T-helper 17 cell (primary cell): ENCODE measurements around the gene GPRIN3. TPM values are rescaled to one million over a fixed set of nuclear protein-coding genes. Genes with fewer than 3 reads are reported as not detected.

ENCODE experiments used
- ATAC-seq: fragments of 150-1000 bp; cut with Tn5 transposase; 2 replicates; pipeline ENCODE4 v1.10.0; 2021; ENCODE audit warnings: mild to moderate bottlenecking, moderate library complexity
- DNase-seq, 3 donors: peaks; one replicate each; pipeline versions ENCODE4 v3.0.0 to v3.0.0-alpha.2; 2020 to 2021
- H3K9me3 ChIP-seq: one replicate; pipeline ENCODE4 v1.7.0; 2013; ENCODE audit warnings: low read length, mild to moderate bottlenecking; ENCODE audit not compliant: control insufficient read depth, poor library complexity, severe bottlenecking
- H3K27ac Mint-ChIP-seq: one replicate; pipeline ENCODE4 v1.8.0; 2022; ENCODE audit warnings: mild to moderate bottlenecking, moderate library complexity, mixed read lengths
- H3K27me3 Mint-ChIP-seq: one replicate; pipeline ENCODE4 v1.8.0; 2022; ENCODE audit warnings: mixed read lengths
- H3K36me3 Mint-ChIP-seq: one replicate; pipeline ENCODE4 v1.8.0; 2022; ENCODE audit warnings: low read depth, mixed read lengths
- H3K4me1 Mint-ChIP-seq: one replicate; pipeline ENCODE4 v1.8.0; 2022; ENCODE audit warnings: mild to moderate bottlenecking, mixed read lengths
- H3K4me3 Mint-ChIP-seq: one replicate; pipeline ENCODE4 v1.8.0; 2022; ENCODE audit warnings: mild to moderate bottlenecking, moderate library complexity, mixed read lengths
- total RNA-seq, 4 donors: library from RNA in 2 of 4; stranded (reverse) in 2 of 4; gene quantifications; one replicate each; pipeline ENCODE4 v1.2.3 and lab custom pipeline; 2022 to 2026

The GPRIN3 gene
- total RNA-seq, 2 donors from 2014 or later = 88.5 to 89.7 TPM

DNA sequence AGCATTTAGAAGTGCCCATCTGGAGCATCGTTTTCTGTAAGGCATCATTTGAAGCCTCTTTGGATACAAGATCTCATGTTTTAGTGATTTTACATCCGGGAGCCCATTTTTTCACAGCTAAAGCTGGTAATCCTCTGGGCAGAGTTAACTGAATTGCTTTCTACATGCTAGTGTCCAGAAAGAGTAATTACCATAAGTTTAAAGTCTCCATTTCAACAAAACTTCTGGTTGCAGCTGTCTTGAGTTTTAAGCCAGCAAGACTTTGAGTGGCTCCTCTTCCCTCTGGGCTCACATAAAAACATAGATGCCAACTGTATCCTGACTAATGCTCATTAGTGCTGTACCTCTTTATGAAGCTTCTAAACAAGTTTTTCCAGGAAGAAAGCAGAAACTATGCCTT lies 65.4 kb downstream of the GPRIN3 start:
- Mint-ChIP-seq H3K36me3 (no peaks in the 10 kb centered on the region), H3K27me3 (no peaks in the 10 kb centered on the region), H3K4me1 (peaks cover 20% of the 10 kb centered on the region), H3K27ac (peak overlapping the region; percentile 98), H3K4me3 (no peak overlapping the region)
- ATAC-seq = no peak
- DNase-seq = no peak
- H3K9me3 ChIP-seq = no peaks in the 10 kb centered on the region

DNA sequence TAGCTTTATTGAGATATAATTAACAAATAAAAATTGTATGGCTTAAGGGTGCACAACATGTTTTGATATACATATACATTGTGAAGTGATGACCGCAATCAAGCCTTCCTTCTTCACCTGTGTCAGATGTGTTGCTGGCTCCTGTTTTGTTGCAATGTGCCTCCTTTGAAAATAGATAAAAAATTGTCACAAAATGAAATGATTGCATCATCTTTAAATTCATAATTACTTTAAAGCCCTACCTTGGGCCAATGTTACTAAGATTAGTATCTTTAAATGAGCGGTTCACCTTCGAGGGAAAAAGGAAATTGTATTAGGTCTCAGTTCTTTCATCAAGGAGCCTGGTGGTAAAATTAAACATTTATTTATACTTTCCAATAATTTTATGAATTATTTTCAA lies 77.3 kb downstream of the GPRIN3 start:
- H3K4me3 Mint-ChIP-seq = no peak overlapping the region
- no peaks in the 10 kb centered on the region for H3K9me3 ChIP-seq
- peaks cover 6% of the 10 kb centered on the region for H3K27me3 Mint-ChIP-seq
- ATAC-seq (no peak), DNase-seq (no peak)
- H3K36me3 Mint-ChIP-seq = no peaks in the 10 kb centered on the region
- peaks cover 4% of the 10 kb centered on the region for H3K4me1 Mint-ChIP-seq
- no peak overlapping the region for H3K27ac Mint-ChIP-seq

DNA sequence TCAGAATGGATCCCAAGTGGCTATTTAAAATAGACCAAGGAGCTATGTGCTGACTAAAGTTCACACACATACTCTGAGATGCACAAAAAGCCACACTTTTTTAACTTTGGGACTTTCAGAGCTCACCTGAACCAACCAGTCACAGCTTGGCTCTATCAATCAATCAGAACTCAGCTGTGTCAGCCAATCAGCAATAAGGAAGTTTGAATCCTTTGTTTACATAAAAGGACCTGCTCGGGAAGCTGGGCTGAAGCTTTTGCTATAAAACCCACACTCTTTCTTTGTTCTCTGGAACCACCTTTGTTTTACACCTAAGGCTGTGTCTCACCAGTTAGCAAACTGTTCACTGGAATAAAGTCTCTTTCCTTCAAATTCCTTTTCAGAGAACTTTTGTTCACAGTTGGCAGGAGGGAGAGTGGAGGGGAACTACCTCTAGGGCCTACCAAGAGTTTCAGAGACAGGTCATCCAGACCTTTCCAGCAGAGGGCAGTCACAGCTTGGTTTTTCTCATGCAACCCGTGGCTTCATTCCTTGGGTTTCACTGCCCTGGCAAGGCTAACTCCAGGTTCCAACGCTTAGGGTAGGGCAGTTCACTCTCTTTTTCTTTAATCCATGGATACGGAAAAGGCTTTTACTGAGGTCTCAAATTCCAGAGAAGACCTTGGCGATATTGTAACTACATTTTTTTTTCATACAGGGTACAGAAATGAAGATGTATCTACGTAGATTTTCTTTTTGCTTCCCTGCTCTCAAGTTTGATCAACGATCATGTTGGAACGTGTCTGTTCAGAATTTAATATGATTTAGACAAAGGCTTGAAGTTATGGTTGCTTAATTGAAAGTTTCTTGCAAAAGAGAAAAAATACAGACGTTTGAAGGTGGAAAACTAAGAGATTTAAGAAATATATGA lies 80.7 kb downstream of the GPRIN3 start:
- peak overlapping the region; percentile 61 for H3K27ac Mint-ChIP-seq
- DNase-seq (peak; percentile 33 to 69 (median 49)), ATAC-seq (peak; percentile 95)
- H3K4me1 Mint-ChIP-seq = peaks cover 7% of the 10 kb centered on the region
- no peaks in the 10 kb centered on the region for H3K36me3 Mint-ChIP-seq
- H3K9me3 ChIP-seq = no peaks in the 10 kb centered on the region
- peaks cover 27% of the 10 kb centered on the region for H3K27me3 Mint-ChIP-seq
- peak overlapping the region; percentile 36 for H3K4me3 Mint-ChIP-seq

DNA sequence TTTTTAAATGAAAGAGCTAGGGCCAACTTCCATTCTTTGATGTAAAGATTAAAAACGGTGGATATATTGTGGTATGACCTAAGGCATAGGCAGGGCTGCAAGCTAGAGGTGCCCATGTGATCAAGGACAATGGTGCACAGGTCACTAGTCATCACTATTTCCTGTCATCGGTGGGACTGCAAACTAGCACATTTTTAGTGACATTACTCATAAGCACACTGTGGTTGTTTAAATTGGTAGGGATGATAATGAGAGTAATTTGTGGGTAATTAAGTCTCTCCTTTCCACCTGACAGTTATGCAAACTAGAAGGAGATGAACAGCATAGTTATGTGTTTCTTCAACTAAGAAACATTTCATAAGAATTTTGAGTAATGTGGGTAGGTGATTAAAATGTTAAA lies 85.4 kb downstream of the GPRIN3 start:
- H3K27ac Mint-ChIP-seq = no peak overlapping the region
- ATAC-seq = no peak
- no peak overlapping the region for H3K4me3 Mint-ChIP-seq
- H3K9me3 ChIP-seq = no peaks in the 10 kb centered on the region
- peaks cover 7% of the 10 kb centered on the region for H3K4me1 Mint-ChIP-seq
- DNase-seq = no peak
- no peaks in the 10 kb centered on the region for H3K36me3 Mint-ChIP-seq
- peaks cover 34% of the 10 kb centered on the region for H3K27me3 Mint-ChIP-seq

DNA sequence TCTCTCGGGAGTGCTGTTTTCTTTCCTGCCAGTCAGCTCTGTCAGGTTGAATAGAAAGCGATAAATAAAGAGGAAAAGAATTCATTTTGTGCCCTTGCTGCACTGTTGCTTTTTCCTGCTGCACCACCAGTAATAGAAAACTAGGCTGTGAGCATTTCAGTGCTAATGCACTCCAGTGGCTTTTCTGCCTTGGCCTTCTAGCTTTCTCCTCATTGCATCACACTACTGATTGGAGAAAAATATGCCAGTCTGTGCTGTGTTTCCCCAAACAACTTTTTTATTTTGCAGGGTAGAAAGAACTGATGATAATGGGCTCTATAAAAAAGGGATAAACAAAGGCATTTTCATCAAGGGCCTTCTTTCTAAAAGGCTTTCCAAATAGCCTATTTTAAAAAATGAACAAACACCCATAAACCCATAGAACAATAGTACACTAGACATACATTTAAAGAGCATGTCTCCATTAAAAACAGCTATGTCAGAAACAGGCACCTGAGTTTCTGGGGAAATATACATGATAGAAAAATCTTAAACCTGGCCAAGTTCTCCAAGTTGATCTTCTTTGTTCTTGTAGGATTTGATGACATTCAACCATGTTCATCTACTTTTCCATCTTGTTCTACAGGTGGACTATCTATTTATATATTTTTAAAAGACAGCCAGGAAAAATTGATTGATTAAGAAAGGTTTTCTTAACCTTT lies 86.3 kb downstream of the GPRIN3 start:
- no peak for ATAC-seq
- Mint-ChIP-seq H3K27ac (no peak overlapping the region), H3K4me1 (peaks cover 2% of the 10 kb centered on the region), H3K4me3 (no peak overlapping the region), H3K36me3 (no peaks in the 10 kb centered on the region), H3K27me3 (peaks cover 34% of the 10 kb centered on the region)
- H3K9me3 ChIP-seq = no peaks in the 10 kb centered on the region
- DNase-seq = no peak

DNA sequence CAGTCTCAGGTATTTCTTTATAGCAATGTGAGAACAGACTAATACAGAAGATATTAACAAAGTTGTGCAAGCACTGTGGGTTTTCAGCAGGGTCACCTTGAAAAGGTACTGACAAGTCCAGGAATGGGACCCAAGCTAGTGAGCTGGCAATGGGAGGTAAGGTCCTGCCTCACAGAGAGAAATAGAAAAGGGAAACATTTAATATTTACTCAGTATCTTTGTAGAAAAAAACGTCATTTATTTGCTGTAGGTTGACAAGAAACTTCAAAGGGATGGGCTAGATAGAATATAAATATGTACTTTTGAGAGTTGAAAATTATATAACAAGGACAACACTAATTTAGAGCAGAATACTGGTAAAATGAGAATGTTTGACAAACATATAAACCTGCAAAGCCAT lies 89.0 kb downstream of the GPRIN3 start:
- peaks cover 2% of the 10 kb centered on the region for H3K36me3 Mint-ChIP-seq
- no peak overlapping the region for H3K27ac Mint-ChIP-seq
- peaks cover 25% of the 10 kb centered on the region for H3K27me3 Mint-ChIP-seq
- H3K4me1 Mint-ChIP-seq = peaks cover 2% of the 10 kb centered on the region
- ATAC-seq = no peak
- H3K9me3 ChIP-seq = no peaks in the 10 kb centered on the region
- no peak for DNase-seq
- no peak overlapping the region for H3K4me3 Mint-ChIP-seq

DNA sequence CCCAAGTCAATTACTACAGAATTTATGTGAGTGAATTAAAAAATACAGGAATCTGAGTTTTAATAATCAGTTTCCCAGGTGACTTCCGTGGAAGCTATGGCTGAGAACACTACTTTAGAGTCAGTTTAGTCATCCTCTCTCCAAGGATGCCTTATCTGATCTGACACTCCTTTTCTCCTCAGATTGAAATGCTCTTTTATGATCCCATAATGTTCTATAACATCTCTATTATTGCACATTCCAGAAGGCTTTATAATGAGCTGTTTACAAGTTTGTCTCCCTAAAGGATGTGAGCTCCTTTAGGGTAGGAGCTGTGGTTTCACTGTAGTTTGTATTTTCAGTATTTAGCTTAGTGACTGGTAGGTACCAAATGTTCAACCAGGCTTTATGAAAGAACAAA lies 90.0 kb downstream of the GPRIN3 start:
- no peak for DNase-seq
- no peaks in the 10 kb centered on the region for H3K9me3 ChIP-seq
- Mint-ChIP-seq H3K27me3 (peaks cover 27% of the 10 kb centered on the region), H3K27ac (no peak overlapping the region), H3K4me3 (no peak overlapping the region), H3K4me1 (peaks cover under 1% of the 10 kb centered on the region), H3K36me3 (peaks cover 2% of the 10 kb centered on the region)
- no peak for ATAC-seq

DNA sequence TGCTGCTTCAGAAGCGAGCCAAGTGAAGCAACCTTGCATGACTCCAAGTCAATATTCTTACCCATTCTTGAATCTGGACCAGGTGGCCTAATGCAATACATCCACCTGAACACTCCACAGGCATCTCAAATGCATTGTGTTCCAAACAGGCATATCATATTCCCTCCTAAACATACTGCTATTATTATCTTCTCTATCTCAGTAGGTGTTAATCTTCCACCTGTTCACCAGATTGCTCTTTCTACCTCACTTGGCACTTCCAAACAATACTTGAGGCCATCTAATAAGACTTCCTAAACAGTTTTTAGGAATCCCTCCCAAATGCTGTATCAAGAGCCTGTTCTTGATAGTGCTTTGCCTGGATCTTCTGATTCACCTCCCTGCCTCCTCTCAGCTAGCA lies 90.7 kb downstream of the GPRIN3 start:
- H3K27me3 Mint-ChIP-seq = peaks cover 20% of the 10 kb centered on the region
- no peak for ATAC-seq
- DNase-seq = no peak
- no peak overlapping the region for H3K27ac Mint-ChIP-seq
- H3K36me3 Mint-ChIP-seq = peaks cover 2% of the 10 kb centered on the region
- H3K4me3 Mint-ChIP-seq = no peak overlapping the region
- no peaks in the 10 kb centered on the region for H3K4me1 Mint-ChIP-seq
- no peaks in the 10 kb centered on the region for H3K9me3 ChIP-seq

DNA sequence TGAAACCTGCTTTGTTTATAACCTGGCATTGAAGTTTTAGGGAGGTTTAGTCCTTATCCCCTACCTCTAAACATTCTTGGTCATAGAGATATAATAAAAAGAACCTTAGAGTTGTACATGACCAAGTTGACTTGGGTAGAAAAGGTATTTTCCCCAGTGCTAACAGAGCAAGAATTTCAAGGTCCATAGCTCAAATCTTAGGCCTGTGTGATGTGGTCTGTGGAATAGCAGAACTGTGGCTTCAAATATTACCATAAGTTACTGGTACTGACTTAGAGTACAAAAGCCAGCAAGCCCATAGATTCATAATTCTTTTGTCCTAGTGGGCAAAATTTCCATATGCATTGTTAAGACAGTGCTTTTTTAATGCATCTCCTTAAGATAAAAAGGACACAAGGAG lies 91.2 kb downstream of the GPRIN3 start:
- ATAC-seq (no peak), DNase-seq (no peak)
- Mint-ChIP-seq H3K27me3 (peaks cover 20% of the 10 kb centered on the region), H3K36me3 (peaks cover 2% of the 10 kb centered on the region), H3K27ac (no peak overlapping the region), H3K4me1 (no peaks in the 10 kb centered on the region), H3K4me3 (no peak overlapping the region)
- H3K9me3 ChIP-seq = no peaks in the 10 kb centered on the region

DNA sequence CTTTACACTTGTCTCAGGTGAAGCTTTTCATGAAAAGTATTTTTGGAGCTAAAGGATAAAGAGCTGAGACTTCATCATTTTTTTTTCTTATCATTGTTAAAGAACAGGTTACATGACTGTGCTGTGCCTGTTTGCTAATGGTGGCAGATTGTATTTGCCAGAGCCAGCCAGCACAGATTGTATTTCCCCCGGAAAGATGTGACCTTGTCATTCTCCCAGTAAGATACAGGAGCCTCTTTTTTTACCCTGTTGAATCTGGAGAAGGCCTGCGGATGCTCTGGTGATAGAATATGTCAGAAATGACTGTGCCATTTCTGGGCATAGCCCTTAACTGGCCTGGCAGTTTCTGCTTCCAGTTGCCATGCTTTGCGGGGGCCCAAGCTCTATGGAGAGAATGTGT lies 91.9 kb downstream of the GPRIN3 start:
- Mint-ChIP-seq H3K4me1 (no peaks in the 10 kb centered on the region), H3K27me3 (peaks cover 19% of the 10 kb centered on the region), H3K4me3 (no peak overlapping the region), H3K27ac (no peak overlapping the region), H3K36me3 (peaks cover 2% of the 10 kb centered on the region)
- H3K9me3 ChIP-seq = no peaks in the 10 kb centered on the region
- DNase-seq (no peak), ATAC-seq (no peak)

DNA sequence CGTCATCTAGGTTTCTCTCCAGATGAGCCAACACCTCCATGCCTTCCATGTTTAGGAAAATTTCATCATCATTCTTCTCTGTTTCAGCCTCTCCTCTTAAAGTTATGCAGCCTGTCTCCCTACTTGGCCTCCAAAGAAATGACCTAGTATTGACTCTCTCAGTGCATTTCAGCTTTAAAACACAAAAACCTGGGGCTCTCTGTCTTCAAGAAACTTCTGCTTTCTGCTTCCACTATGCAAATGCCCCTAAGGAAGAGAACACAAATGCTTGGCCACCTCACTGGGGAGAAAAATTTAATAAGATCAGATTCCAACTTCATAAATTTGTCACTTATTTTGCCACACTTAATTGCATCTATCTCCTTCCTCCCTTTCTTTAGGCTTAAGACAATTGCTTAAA lies 93.3 kb downstream of the GPRIN3 start:
- peaks cover 2% of the 10 kb centered on the region for H3K36me3 Mint-ChIP-seq
- peaks cover 14% of the 10 kb centered on the region for H3K27me3 Mint-ChIP-seq
- no peak overlapping the region for H3K4me3 Mint-ChIP-seq
- no peaks in the 10 kb centered on the region for H3K4me1 Mint-ChIP-seq
- DNase-seq (no peak), ATAC-seq (no peak)
- H3K27ac Mint-ChIP-seq = no peak overlapping the region
- H3K9me3 ChIP-seq = no peaks in the 10 kb centered on the region

DNA sequence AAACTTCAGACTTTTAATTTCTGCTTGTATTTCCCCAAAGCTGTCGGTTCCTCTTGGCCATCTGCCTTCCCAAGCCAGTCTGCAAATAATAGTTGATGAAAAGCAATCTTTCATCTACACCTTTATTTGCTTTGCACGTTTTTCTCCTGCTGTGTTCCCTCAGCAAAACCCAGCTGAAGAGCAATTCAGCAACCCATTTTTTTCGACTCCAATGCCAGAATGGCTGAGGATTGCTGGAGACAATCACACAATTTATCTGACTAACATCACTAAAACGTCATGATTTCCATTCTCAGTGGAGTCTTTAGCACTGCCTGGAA lies 94.3 kb downstream of the GPRIN3 start:
- peaks cover 2% of the 10 kb centered on the region for H3K36me3 Mint-ChIP-seq
- peaks cover 14% of the 10 kb centered on the region for H3K27me3 Mint-ChIP-seq
- ATAC-seq = no peak
- no peaks in the 10 kb centered on the region for H3K9me3 ChIP-seq
- H3K27ac Mint-ChIP-seq = no peak overlapping the region
- H3K4me1 Mint-ChIP-seq = no peaks in the 10 kb centered on the region
- no peak for DNase-seq
- H3K4me3 Mint-ChIP-seq = no peak overlapping the region

DNA sequence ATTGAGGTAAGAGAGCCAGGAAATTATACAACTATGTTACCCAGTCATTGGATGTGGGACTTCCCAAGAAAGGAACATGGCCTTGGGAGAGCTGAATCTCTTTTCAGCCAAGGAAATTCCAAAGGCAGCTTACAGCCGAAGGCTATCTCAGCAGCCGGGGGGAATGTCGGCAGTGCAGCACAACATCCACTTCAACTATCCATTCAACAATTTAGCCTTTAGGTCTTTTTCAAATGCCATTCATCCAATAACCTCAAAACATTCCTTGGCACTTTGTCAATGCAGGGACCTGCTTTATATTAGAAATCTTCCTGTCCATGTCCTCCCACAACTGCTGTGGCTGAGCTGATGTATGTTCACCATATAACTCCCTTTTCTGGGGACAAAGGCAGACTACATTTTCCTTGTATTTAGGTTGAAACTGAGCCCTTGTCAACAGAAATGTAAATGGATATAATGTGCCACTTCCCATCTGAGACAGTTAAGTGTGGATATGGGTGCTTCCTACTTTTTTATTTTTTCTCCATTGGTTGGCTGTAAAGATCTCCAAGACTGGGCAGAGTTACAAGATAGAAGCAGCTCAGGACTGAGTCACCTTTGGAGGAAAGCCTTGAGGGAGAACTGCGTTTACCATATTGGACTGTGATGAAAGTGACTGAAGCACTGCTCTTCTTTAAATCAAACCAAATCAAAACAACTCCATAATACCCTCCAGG lies 94.8 kb downstream of the GPRIN3 start:
- Mint-ChIP-seq H3K36me3 (peaks cover 2% of the 10 kb centered on the region), H3K4me1 (no peaks in the 10 kb centered on the region), H3K27me3 (peaks cover 14% of the 10 kb centered on the region), H3K4me3 (no peak overlapping the region), H3K27ac (no peak overlapping the region)
- no peak for ATAC-seq
- no peak for DNase-seq
- no peaks in the 10 kb centered on the region for H3K9me3 ChIP-seq
